ENCODE data around the gene EIF3J.
A peak's percentile ranks its signal among the peaks of the same experiment; 100 is the strongest.
"Not testable (repeated sequence)": the region's sequence is repeated elsewhere in the genome, so short reads cannot be mapped to it uniquely, and the experiment has no call there.

EIF3J gene

GRCh38 chr15:44536962-44537734 lies at the start of gene EIF3J:
Gene EIF3J, plus strand, starts transcription at chr15:44537147. Its CDS starts 48 bp downstream, at chr15:44537195.
- DNase-seq, result peak; percentile 96 to 98

- DNase-seq, result no peak
These were observed 47.5 kb upstream of the EIF3J start for GRCh38 chr15:44489464-44489863.

- DNase-seq, result no peak
These were observed 46.3 kb upstream of the EIF3J start for GRCh38 chr15:44490622-44491021.

GRCh38 chr15:44492040-44492439 lies 44.9 kb upstream of the EIF3J start:
- DNase-seq, result no peak

- no peak for DNase-seq
These were observed 44.3 kb upstream of the EIF3J start for GRCh38 chr15:44492672-44493071.

- DNase-seq, result no peak
These were observed 41.4 kb upstream of the EIF3J start for GRCh38 chr15:44495562-44495961.

- DNase-seq, result no peak
These were observed 36.4 kb upstream of the EIF3J start for GRCh38 chr15:44500555-44500954.

- peak in 1 of 2 experiments; percentile 31 for DNase-seq
These were observed 35.1 kb upstream of the EIF3J start for GRCh38 chr15:44501768-44502366.

GRCh38 chr15:44516436-44516835 lies 20.5 kb upstream of the EIF3J start:
- DNase-seq, result no peak

- DNase-seq, result no peak
These were observed 17.4 kb upstream of the EIF3J start for GRCh38 chr15:44519537-44519936.

- no peak for DNase-seq
These were observed 11.9 kb upstream of the EIF3J start for GRCh38 chr15:44525018-44525417.

- DNase-seq, result no peak
These were observed 9.7 kb upstream of the EIF3J start for GRCh38 chr15:44527241-44527640.

GRCh38 chr15:44529864-44530604 lies 6.9 kb upstream of the EIF3J start:
- DNase-seq, result no peak

- no peak for DNase-seq
These were observed 6.3 kb upstream of the EIF3J start for GRCh38 chr15:44530653-44531052.

- not testable (repeated sequence) for DNase-seq
These were observed 4.7 kb upstream of the EIF3J start for GRCh38 chr15:44532275-44532674.

- DNase-seq, result no peak
These were observed 4.3 kb upstream of the EIF3J start for GRCh38 chr15:44532689-44533088.

GRCh38 chr15:44535092-44535491 lies 1.9 kb upstream of the EIF3J start:
- DNase-seq, result no peak

GRCh38 chr15:44535523-44536301 lies 1.2 kb upstream of the EIF3J start:
- peak in 1 of 2 experiments; percentile 42 for DNase-seq

- peak; percentile 96 to 98 for DNase-seq
These were observed 515 bp upstream of the EIF3J start for GRCh38 chr15:44536302-44536961.

GRCh38 chr15:44537735-44538240 lies 841 bp downstream of the EIF3J start:
- peak in 1 of 2 experiments; percentile 39 for DNase-seq

- no peak for DNase-seq
These were observed 4.5 kb downstream of the EIF3J start for GRCh38 chr15:44541282-44541958.

- no peak for DNase-seq
These were observed 5.6 kb downstream of the EIF3J start for GRCh38 chr15:44542596-44542995.

All from NCI-H524 (cell line).